ENCODE measurements around the gene ZNF362.

Gene ZNF362

DNA sequence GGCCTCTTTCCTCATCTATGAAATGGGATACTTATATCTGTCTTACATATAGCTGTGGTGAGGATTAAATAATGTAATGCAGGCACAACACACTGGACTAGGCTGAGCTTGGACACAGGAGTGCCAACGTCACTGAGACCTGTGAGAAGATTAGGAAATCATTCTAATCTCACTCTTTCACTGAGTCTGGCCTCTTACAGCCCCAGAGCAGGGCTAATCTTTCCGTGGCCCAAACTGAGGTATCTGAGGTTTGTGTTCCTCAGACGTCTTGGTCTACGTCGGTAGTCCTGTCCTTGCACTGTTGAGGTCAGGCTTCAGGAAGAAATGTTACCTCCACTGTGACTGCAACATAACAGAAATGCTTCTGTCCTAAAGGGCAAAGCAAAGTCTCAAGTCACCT lies 87.2 kb downstream of the ZNF362 start:
- DNase-seq (ENCODE audit: low read depth), result no peak
- no peak overlapping the region for H3K4me3 ChIP-seq (ENCODE audit: low read depth, low read length)
- TF ChIP-seq, protein P1, sequence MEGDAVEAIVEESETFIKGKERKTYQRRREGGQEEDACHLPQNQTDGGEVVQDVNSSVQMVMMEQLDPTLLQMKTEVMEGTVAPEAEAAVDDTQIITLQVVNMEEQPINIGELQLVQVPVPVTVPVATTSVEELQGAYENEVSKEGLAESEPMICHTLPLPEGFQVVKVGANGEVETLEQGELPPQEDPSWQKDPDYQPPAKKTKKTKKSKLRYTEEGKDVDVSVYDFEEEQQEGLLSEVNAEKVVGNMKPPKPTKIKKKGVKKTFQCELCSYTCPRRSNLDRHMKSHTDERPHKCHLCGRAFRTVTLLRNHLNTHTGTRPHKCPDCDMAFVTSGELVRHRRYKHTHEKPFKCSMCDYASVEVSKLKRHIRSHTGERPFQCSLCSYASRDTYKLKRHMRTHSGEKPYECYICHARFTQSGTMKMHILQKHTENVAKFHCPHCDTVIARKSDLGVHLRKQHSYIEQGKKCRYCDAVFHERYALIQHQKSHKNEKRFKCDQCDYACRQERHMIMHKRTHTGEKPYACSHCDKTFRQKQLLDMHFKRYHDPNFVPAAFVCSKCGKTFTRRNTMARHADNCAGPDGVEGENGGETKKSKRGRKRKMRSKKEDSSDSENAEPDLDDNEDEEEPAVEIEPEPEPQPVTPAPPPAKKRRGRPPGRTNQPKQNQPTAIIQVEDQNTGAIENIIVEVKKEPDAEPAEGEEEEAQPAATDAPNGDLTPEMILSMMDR (IDR thresholded peaks at IDR 0.05; ENCODE audit: low read depth, low read length, missing control alignments), result no peak

DNA sequence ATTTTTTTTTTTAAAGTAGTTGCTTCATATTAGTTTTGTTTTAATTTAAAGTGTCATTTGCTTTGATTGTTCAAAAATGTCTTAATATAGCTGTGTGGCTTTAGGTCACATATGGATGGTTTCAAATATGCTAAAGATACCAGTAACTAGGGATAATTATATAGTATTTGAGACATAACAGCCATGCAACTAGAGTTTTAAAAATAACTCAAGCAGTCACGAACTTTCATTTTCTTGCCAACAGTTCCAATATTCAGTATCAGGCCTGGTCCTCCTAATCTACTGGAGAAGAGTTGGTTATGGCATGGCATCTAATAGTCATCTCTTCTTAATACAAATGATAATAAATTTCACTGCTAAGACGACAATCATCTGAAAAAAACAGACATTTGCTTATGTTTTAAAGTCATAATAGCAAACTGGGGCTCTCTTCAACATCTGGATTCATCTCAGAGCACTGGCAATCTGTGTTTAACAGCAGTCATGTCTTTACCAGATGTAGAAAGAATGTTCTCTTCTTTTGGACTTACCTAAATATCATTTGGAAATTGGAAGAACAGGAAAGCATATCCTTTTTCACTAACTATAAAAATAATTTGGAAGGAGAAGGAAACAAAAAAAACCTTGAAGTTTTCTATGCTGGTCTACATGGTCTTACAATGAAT lies 88.7 kb downstream of the ZNF362 start:
- no peak for DNase-seq (ENCODE audit: low read depth)
- TF ChIP-seq, protein P1 (IDR thresholded peaks at IDR 0.05; ENCODE audit: low read depth, low read length, missing control alignments), result no peak
- H3K4me3 ChIP-seq (ENCODE audit: low read depth, low read length), result no peak overlapping the region

DNA sequence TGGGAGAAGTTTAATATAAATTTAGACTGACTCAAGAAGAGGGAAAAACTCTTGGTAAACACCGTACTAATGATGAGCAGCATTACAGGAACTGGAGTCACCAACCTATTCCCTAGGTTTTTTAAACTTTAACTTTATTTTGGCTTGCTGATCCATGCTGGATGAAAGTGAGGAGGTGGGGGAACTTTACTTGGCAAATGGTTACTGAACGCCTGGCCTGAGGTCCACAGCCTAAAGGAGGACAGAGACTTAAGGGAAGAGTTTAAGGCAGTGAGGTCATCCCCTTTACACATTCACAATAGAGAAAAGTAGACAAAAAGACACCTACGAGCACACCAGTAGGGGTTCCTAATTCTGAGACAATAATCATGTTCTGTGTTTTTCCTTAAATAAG lies 90.2 kb downstream of the ZNF362 start:
- no peak overlapping the region for H3K4me3 ChIP-seq (ENCODE audit: low read depth, low read length)
- DNase-seq (ENCODE audit: low read depth), result no peak
- TF ChIP-seq, protein P1 (IDR thresholded peaks at IDR 0.05; ENCODE audit: low read depth, low read length, missing control alignments), result no peak

DNA sequence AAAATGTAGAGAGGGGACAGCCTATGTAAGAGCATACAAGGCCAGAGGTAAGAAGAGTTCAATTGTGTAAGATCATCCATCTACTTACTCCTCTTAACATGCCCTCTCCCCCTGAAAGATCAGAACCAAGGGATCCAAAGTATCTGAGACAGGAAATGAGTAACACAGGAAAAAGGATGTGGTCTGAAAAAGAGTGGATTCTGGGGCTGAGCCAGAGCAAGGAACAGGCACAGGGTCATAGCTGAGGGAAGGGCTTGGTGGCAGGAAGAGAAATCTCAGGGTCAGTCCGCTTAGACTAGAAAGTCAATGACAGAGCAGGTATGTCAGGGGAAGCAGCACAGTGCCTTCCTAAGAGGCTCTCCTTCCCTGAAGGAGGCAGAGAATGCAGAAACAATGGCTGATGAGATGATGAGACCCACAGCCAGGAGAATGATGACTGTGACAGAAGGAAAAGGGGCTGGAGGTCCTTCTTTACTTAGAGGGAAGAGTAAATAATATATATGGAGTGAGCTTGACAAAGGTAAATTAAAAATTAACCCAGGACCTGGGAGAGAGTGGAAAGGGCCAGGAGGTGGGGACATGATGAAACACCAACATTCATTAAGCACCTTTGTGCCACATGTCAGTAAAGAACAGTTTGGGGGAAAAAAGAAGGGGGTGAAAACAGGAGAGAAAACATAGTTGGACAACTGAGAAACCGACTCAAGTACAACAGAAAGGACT lies 90.8 kb downstream of the ZNF362 start:
- no peak overlapping the region for H3K4me3 ChIP-seq (ENCODE audit: low read depth, low read length)
- TF ChIP-seq, protein P1 (IDR thresholded peaks at IDR 0.05; ENCODE audit: low read depth, low read length, missing control alignments), result no peak
- no peak for DNase-seq (ENCODE audit: low read depth)

DNA sequence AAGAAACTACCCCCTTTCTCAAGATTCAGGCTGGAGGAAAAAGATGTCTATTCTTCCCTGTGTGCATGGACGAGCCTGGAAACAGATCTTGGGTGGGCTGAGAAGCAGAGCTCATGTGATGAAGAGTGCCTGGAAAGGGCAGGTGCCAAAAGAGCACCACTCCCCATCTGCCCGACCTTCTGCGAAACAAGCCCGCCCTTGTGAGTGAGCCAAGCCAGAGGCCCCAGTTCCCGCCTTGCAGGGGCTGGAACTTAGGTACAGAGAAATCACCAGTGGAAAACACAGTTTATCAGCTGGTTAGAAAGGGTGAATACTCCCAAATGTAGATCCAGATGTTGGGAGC lies 91.3 kb downstream of the ZNF362 start:
- no peak for DNase-seq (ENCODE audit: low read depth)
- TF ChIP-seq, protein P1 (IDR thresholded peaks at IDR 0.05; ENCODE audit: low read depth, low read length, missing control alignments), result no peak
- H3K4me3 ChIP-seq (ENCODE audit: low read depth, low read length), result no peak overlapping the region

DNA sequence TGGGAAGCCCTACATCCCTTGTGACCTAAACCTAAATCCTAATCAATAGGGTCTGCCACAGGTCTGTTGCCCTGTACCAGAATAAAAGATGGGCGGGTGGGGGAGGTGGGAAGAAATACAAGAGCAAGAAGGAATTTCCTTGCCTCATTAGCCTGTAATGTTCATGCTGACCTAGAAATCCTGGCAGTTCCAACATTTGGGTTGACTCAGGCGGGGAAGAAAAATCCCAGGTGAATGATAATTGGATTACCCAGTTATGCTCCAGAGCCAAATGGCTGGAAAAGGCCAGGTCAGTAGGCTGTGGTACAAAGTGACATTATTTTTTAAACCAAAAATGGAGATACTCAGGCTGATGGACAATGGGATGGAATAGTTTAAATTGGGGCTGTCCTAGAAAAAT lies 91.9 kb downstream of the ZNF362 start:
- TF ChIP-seq, protein P1 (IDR thresholded peaks at IDR 0.05; ENCODE audit: low read depth, low read length, missing control alignments), result no peak
- DNase-seq (ENCODE audit: low read depth), result no peak
- H3K4me3 ChIP-seq (ENCODE audit: low read depth, low read length), result peak overlapping the region; percentile 87

DNA sequence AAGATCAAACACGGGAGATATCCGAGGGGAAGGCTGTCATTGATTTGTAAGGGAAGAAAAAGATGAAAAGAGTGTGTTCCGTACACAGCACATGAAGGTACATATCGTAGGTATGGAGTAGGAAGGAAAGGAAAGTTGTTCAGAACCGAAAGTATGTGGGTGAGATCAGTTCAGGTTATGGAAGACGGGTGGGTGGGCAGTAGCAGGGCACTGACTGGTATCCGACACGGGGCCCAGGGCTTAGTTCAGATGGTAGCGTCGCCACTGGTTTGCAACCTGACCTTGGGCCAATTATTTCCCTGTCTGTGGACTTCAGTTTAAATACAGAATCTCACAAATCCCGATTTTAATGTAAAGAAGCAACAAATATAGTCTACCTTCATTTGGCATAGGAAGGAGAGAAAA lies 92.4 kb downstream of the ZNF362 start:
- no peak for DNase-seq (ENCODE audit: low read depth)
- TF ChIP-seq, protein P1 (IDR thresholded peaks at IDR 0.05; ENCODE audit: low read depth, low read length, missing control alignments), result no peak
- peak overlapping the region; percentile 87 for H3K4me3 ChIP-seq (ENCODE audit: low read depth, low read length)
